H1 (cell line): ENCODE measurements around the gene GPC4. TPM values are rescaled to one million over a fixed set of nuclear protein-coding genes. Genes with fewer than 3 reads are reported as not detected.

Experiments
- CTCF ChIA-PET: fragments of 300-600 bp; sonication (Branson Sonifier 250); formaldehyde crosslinking; loops from one replicate; lab custom pipeline; 2021; ENCODE audit not compliant: partially characterized antibody; lab: Charles Lee
- POLR2A ChIA-PET: fragments of 300-600 bp; sonication (Branson Sonifier 250); formaldehyde crosslinking; loops from one replicate; lab custom pipeline; 2021; ENCODE audit warnings: inconsistent platforms; ENCODE audit not compliant: partially characterized antibody; lab: Charles Lee
- DNase-seq, 2 experiments: peaks; one replicate each; pipeline versions ENCODE4 v3.0.0 to v3.0.0-alpha.2; 2010 to 2022; ENCODE audit warnings: low spot score in 2 of 2, low read depth in 1 of 2, mixed read lengths in 1 of 2
- FAIRE-seq: peaks from 2 replicates; lab custom pipeline; 2011; peaks lifted over from hg19 to GRCh38; lab: Jason Lieb, UNC
- H2AFZ ChIP-seq: 2 replicates; pipeline ENCODE4 v1.8.1; 2012; ENCODE audit warnings: low read length, inconsistent platforms
- H2AK5ac ChIP-seq: 2 replicates; pipeline ENCODE4 v1.6.1; 2013; ENCODE audit warnings: low read depth, low read length
- H2BK120ac ChIP-seq: replicated peaks from 2 replicates; pipeline ENCODE3; 2013; ENCODE audit warnings: low read depth, low read length, inconsistent platforms
- H2BK12ac ChIP-seq: 2 replicates; pipeline ENCODE4 v1.6.1; 2013; ENCODE audit warnings: low read depth, low read length
- H2BK15ac ChIP-seq: 2 replicates; pipeline ENCODE4 v1.6.1; 2013; ENCODE audit warnings: low read length
- H2BK20ac ChIP-seq: 2 replicates; pipeline ENCODE4 v1.6.1; 2013; ENCODE audit warnings: low read length
- H2BK5ac ChIP-seq: 2 replicates; pipeline ENCODE4 v1.6.1; 2013; ENCODE audit warnings: low read depth, low read length
- H3K14ac ChIP-seq: 2 replicates; pipeline ENCODE4 v1.6.1; 2013; ENCODE audit warnings: inconsistent platforms; ENCODE audit not compliant: insufficient read length
- H3K18ac ChIP-seq: 2 replicates; pipeline ENCODE4 v1.6.1; 2013; ENCODE audit warnings: low read length; ENCODE audit errors: extremely low read depth
- H3K23ac ChIP-seq: 2 replicates; pipeline ENCODE4 v1.6.1; 2013; ENCODE audit warnings: inconsistent platforms; ENCODE audit not compliant: insufficient read length
- H3K23me2 ChIP-seq: 2 replicates; pipeline ENCODE4 v1.6.1; 2013; ENCODE audit warnings: low read depth, low read length
- H3K27ac ChIP-seq: 2 replicates; pipeline ENCODE4 v1.6.1; 2011; ENCODE audit warnings: low read depth, low read length, inconsistent platforms
- H3K27me3 ChIP-seq, 4 experiments: replicated peaks in 1 of 4; 1 replicate in 1 of 4; 2 replicates in 3 of 4; pipeline versions ENCODE4 v1.6.1 to v1.8.1; 2011 to 2013; ENCODE audit warnings: low read length in 3 of 4, mild to moderate bottlenecking in 3 of 4, inconsistent platforms in 2 of 4, mixed read lengths in 2 of 4, moderate library complexity in 1 of 4; ENCODE audit not compliant: control insufficient read depth in 3 of 4, insufficient read depth in 3 of 4; ENCODE audit errors: extremely low read depth in 1 of 4
- H3K36me3 ChIP-seq, 4 experiments: 2 replicates each; pipeline versions ENCODE4 v1.6.1 to v1.8.1; 2011 to 2013; ENCODE audit warnings: mild to moderate bottlenecking in 4 of 4, low read length in 3 of 4, moderate library complexity in 2 of 4, control low read depth in 1 of 4, inconsistent platforms in 1 of 4; ENCODE audit not compliant: insufficient read depth in 4 of 4, control insufficient read depth in 2 of 4
- H3K4ac ChIP-seq: replicated peaks from 2 replicates; pipeline ENCODE3; 2013; ENCODE audit warnings: low read length, low read depth, mixed read lengths, inconsistent platforms; ENCODE audit not compliant: insufficient read length
- H3K4me1 ChIP-seq, 4 experiments: replicated peaks in 1 of 4; 1 replicate in 1 of 4; 2 replicates in 3 of 4; pipeline versions ENCODE4 v1.6.1 to v1.8.1; 2011 to 2013; ENCODE audit warnings: low read length in 3 of 4, inconsistent platforms in 2 of 4, mixed read lengths in 1 of 4; ENCODE audit not compliant: insufficient read depth in 4 of 4, control insufficient read depth in 3 of 4
- H3K4me2 ChIP-seq, 2 experiments: 2 replicates each; pipeline versions ENCODE4 v1.6.1 to v1.8.1; 2011 to 2013; ENCODE audit warnings: low read depth in 2 of 2, low read length in 2 of 2, control low read depth in 1 of 2, inconsistent platforms in 1 of 2, mild to moderate bottlenecking in 1 of 2; ENCODE audit not compliant: insufficient read depth in 1 of 2
- H3K4me3 ChIP-seq, 4 experiments: fragments of 200-600, 300-600 bp in 1 of 4; sonication (generic), shearing (Covaris generic), sonication (Bioruptor Twin) in 1 of 4; 2 replicates each; pipeline versions ENCODE4 v1.5.1 to v1.8.1; 2011 to 2016; ENCODE audit warnings: low read length in 4 of 4, low read depth in 3 of 4, control low read depth in 2 of 4, inconsistent platforms in 2 of 4, mild to moderate bottlenecking in 2 of 4, mixed read lengths in 1 of 4, moderate library complexity in 1 of 4; ENCODE audit not compliant: insufficient read depth in 2 of 4; ENCODE audit errors: extremely low read depth in 1 of 4
- H3K56ac ChIP-seq: replicated peaks from 2 replicates; pipeline ENCODE3; 2013; ENCODE audit warnings: low read depth, mild to moderate bottlenecking, mixed read lengths, low read length, inconsistent platforms; ENCODE audit not compliant: insufficient read length
- H3K79me1 ChIP-seq: 2 replicates; pipeline ENCODE4 v1.6.1; 2013; ENCODE audit warnings: low read depth, low read length, control low read depth
- H3K79me2 ChIP-seq, 2 experiments: 2 replicates each; pipeline versions ENCODE4 v1.6.1 to v1.8.1; 2012 to 2013; ENCODE audit warnings: low read length in 2 of 2, mild to moderate bottlenecking in 2 of 2, inconsistent platforms in 1 of 2; ENCODE audit not compliant: insufficient read depth in 2 of 2, control insufficient read depth in 1 of 2
- H3K9ac ChIP-seq, 4 experiments: replicated peaks in 1 of 4; 1 replicate in 1 of 4; 2 replicates in 3 of 4; pipeline versions ENCODE4 v1.6.1 to v1.8.1; 2011 to 2013; ENCODE audit warnings: low read depth in 3 of 4, low read length in 3 of 4, control low read depth in 2 of 4, mild to moderate bottlenecking in 2 of 4, moderate library complexity in 2 of 4, inconsistent platforms in 1 of 4; ENCODE audit errors: extremely low read depth in 1 of 4
- H3K9me3 ChIP-seq, 2 experiments: 2 replicates each; pipeline versions ENCODE4 v1.6.1 to v1.8.1; 2012 to 2013; ENCODE audit warnings: mild to moderate bottlenecking in 2 of 2, moderate library complexity in 2 of 2, control low read depth in 1 of 2, inconsistent platforms in 1 of 2, low read depth in 1 of 2, low read length in 1 of 2, mixed read lengths in 1 of 2; ENCODE audit not compliant: insufficient read depth in 2 of 2
- H4K20me1 ChIP-seq, 2 experiments: replicated peaks in 1 of 2; 2 replicates each; pipeline versions ENCODE3 to v1.8.1; 2011 to 2013; ENCODE audit warnings: inconsistent platforms in 2 of 2, low read length in 2 of 2, mild to moderate bottlenecking in 1 of 2; ENCODE audit not compliant: insufficient read depth in 2 of 2, control insufficient read depth in 1 of 2
- H4K5ac ChIP-seq: 2 replicates; pipeline ENCODE4 v1.6.1; 2013; ENCODE audit warnings: low read length, low read depth, mixed read lengths, inconsistent platforms; ENCODE audit not compliant: insufficient read length
- H4K8ac ChIP-seq: 2 replicates; pipeline ENCODE4 v1.8.0; 2013; ENCODE audit warnings: mild to moderate bottlenecking, moderate library complexity, low read length, inconsistent platforms; ENCODE audit not compliant: insufficient read depth; ENCODE audit errors: extremely low read depth
- H4K91ac ChIP-seq: replicated peaks from 2 replicates; pipeline ENCODE3; 2013; ENCODE audit warnings: low read length, mixed read lengths, inconsistent platforms; ENCODE audit not compliant: insufficient read length
- BCL11A ChIP-seq, 2 experiments: IDR thresholded peaks; one replicate each; pipeline ENCODE4 v1.6.1; 2011; ENCODE audit warnings: low read depth in 2 of 2, low read length in 2 of 2, mild to moderate bottlenecking in 2 of 2
- CBX8 ChIP-seq: fragments of 300-800, 300-1000 bp; sonication (generic); IDR thresholded peaks from 2 replicates; pipeline ENCODE4 v1.7.1; 2016; ENCODE audit warnings: low read depth, low read length, borderline replicate concordance
- CEBPB ChIP-seq: IDR thresholded peaks from 2 replicates; pipeline ENCODE4 v1.6.1; 2012; ENCODE audit warnings: low read depth, low read length
- CHD1 ChIP-seq: IDR thresholded peaks from 2 replicates; pipeline ENCODE4 v1.6.1; 2012; ENCODE audit warnings: low read depth, low read length, improper control_type of control experiment
- HDAC6 ChIP-seq: IDR thresholded peaks from one replicate; pipeline ENCODE4 v1.7.1; 2012; ENCODE audit warnings: low read depth, mild to moderate bottlenecking, inconsistent platforms, low read length, moderate library complexity
- PHF8 ChIP-seq: fragments of 200-600 bp; sonication (generic); conservative IDR thresholded peaks from 2 replicates; pipeline ENCODE4 v1.7.1; 2012; ENCODE audit warnings: low read depth, mild to moderate bottlenecking, inconsistent platforms, low read length, moderate library complexity
- RXRA ChIP-seq: IDR thresholded peaks from 2 replicates; pipeline ENCODE4 v1.6.1; 2011; ENCODE audit warnings: low read depth, mild to moderate bottlenecking, low read length, moderate library complexity; ENCODE audit not compliant: insufficient read depth
- SIN3A ChIP-seq, 2 experiments: IDR thresholded peaks in 1 of 2; conservative IDR thresholded peaks in 1 of 2; 2 replicates each; pipeline ENCODE4 v1.6.1; 2011 to 2012; ENCODE audit warnings: low read length in 2 of 2, improper control_type of control experiment in 1 of 2, low read depth in 1 of 2, mild to moderate bottlenecking in 1 of 2
- SIX5 ChIP-seq: IDR thresholded peaks from 2 replicates; pipeline ENCODE4 v1.6.1; 2011; ENCODE audit warnings: mild to moderate bottlenecking, low read depth, low read length
- SP2 ChIP-seq: IDR thresholded peaks from 2 replicates; pipeline ENCODE4 v1.6.1; 2012; ENCODE audit warnings: mild to moderate bottlenecking, low read length, inconsistent platforms
- SRF ChIP-seq: IDR thresholded peaks from 2 replicates; pipeline ENCODE4 v1.6.1; 2011; ENCODE audit warnings: mild to moderate bottlenecking, low read depth, low read length, moderate library complexity
- WGBS, 2 experiments: shearing (Covaris generic) in 1 of 2; methylation state at CpG; one replicate each; pipeline versions ENCODE4 v1.1.6 to v1.1.7; 2013 to 2015; ENCODE audit warnings: low lambda C conversion rate in 2 of 2, mixed read lengths in 2 of 2, inconsistent platforms in 1 of 2, low coverage in 1 of 2, missing lambda C conversion rate in 1 of 2; ENCODE audit not compliant: insufficient replicate concordance in 2 of 2, insufficient coverage in 1 of 2, insufficient read length in 1 of 2; ENCODE audit errors: extremely low coverage in 1 of 2, missing lambda C conversion rate in 1 of 2; 5-methylcytosine and 5-hydroxymethylcytosine counted together
- polyA plus RNA-seq, 7 experiments: library from polyadenylated mRNA; depleted of rRNA in 3 of 7; stranded (reverse) in 5 of 7; unstranded in 2 of 7; fragments of >200 nt in 5 of 7; fragments of 200-250 nt in 2 of 7; gene quantifications; 1 replicate in 5 of 7; 2 replicates in 1 of 7; 4 replicates in 1 of 7; pipeline versions ENCODE4 v1.2.1 to v1.2.3, GENCODE V29; 2011 to 2013; ENCODE audit warnings: missing spikeins in 2 of 7, mixed read lengths in 2 of 7
- total RNA-seq: library from RNA; stranded (reverse); fragmentation: NEBNext Ultra II Directional; extraction: Animal tissue kit (Norgen Biotek cat#: 25700); gene quantifications from 2 replicates; pipeline ENCODE4 v1.2.1, GENCODE V29; 2021
- TF ChIP-seq, protein P1 (sequence below): IDR thresholded peaks from 2 replicates; pipeline ENCODE4 v1.6.1; 2012; ENCODE audit warnings: inconsistent platforms
- TF ChIP-seq, protein P2 (sequence below): IDR thresholded peaks from 2 replicates; pipeline ENCODE4 v1.6.1; 2012; ENCODE audit warnings: low read length, inconsistent platforms

The GPC4 gene
- total and polyA plus RNA-seq, 2 of the 8 experiments (the other 6 are each of a cell fraction or from before 2014, with no cell fraction given), result 46.8 to 230 TPM

DNA sequence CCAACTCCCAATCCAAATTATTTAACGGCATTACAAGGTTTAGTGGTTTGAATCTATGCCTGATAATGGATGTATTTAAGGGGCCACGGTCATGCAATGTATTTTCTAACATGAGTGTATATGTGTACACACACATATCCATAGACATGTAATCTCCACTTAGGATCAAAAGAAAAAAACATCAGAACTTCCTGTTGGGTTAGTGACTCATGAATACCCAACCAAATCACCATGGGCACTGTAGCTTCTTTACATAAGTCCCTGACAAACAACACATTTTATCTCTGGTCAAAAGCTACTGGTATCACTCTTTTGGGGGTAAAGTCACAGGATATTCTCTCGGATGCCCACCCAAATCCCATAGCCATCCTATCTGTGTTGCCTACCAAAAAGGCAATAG lies 160.6 kb downstream of the GPC4 start:
- Histone ChIP-seq H3K9me3 (no peaks in the 10 kb centered on the region), H3K36me3 (no peaks in the 10 kb centered on the region), H2BK20ac (no peak overlapping the region), H2BK12ac (no peak overlapping the region), H2BK120ac (no peak overlapping the region), H3K27me3 (no peaks in the 10 kb centered on the region), H2AFZ (no peak overlapping the region), H3K79me1 (no peaks in the 10 kb centered on the region), H4K20me1 (no peaks in the 10 kb centered on the region), H4K5ac (no peak overlapping the region), H3K9ac (no peak overlapping the region), H3K4me3 (no peak overlapping the region), H2BK15ac (no peak overlapping the region; the same call in 1 of the 2 replicates), H3K18ac (no peak overlapping the region), H4K91ac (no peak overlapping the region), H3K4me1 (peaks cover 0 to 6% (median 2%) of the 10 kb centered on the region in 4 experiments; a peak in 1 of 7 replicates), H3K23me2 (no peaks in the 10 kb centered on the region), H4K8ac (no peak overlapping the region), H3K23ac (no peak overlapping the region), H3K27ac (no peak overlapping the region), H3K56ac (no peak overlapping the region), H3K4me2 (no peak overlapping the region), H2BK5ac (no peak overlapping the region), H3K4ac (no peak overlapping the region), H2AK5ac (no peak overlapping the region), H3K14ac (no peak overlapping the region), H3K79me2 (no peaks in the 10 kb centered on the region)
- no peak for DNase-seq
- WGBS, 2 experiments, result 90% methylated on average over 3 of the region's 3 CpGs; no CpG with 5 or more reads in 1 of the 2 experiments
- ChIA-PET POLR2A (no interaction called here), CTCF (interaction anchor here (0.6 to 1.7 kb wide), 2 partner anchors 306 to 374 kb away, joined by 3 to 4 read pairs; no protein-coding TSS in a partner anchor)
- FAIRE-seq, result no peak
- TF ChIP-seq CHD1, result no peak
- no peak for TF ChIP-seq HDAC6
- TF ChIP-seq SIX5, result no peak
- TF ChIP-seq RXRA, result no peak
- TF ChIP-seq, protein P1, sequence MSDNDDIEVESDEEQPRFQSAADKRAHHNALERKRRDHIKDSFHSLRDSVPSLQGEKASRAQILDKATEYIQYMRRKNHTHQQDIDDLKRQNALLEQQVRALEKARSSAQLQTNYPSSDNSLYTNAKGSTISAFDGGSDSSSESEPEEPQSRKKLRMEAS, result no peak
- no peak for TF ChIP-seq CEBPB
- TF ChIP-seq BCL11A (IDR thresholded peaks at IDR 0.05; ENCODE audit: low read depth in 2 of 2, low read length in 2 of 2), result no peak
- TF ChIP-seq SP2, result no peak
- no peak for TF ChIP-seq PHF8
- TF ChIP-seq, protein P2, sequence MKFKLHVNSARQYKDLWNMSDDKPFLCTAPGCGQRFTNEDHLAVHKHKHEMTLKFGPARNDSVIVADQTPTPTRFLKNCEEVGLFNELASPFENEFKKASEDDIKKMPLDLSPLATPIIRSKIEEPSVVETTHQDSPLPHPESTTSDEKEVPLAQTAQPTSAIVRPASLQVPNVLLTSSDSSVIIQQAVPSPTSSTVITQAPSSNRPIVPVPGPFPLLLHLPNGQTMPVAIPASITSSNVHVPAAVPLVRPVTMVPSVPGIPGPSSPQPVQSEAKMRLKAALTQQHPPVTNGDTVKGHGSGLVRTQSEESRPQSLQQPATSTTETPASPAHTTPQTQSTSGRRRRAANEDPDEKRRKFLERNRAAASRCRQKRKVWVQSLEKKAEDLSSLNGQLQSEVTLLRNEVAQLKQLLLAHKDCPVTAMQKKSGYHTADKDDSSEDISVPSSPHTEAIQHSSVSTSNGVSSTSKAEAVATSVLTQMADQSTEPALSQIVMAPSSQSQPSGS, result no peak
- TF ChIP-seq SRF, result no peak
- TF ChIP-seq SIN3A (conservative IDR thresholded peaks at IDR 0.05 in 1 of 2, IDR thresholded peaks at IDR 0.05 in 1 of 2; ENCODE audit: low read depth in 1 of 2, low read length in 2 of 2), result no peak
- no peak for TF ChIP-seq CBX8
